Esophagus (tissue), 2 donors: ENCODE data around the gene PARP8. TPM values are rescaled to one million over a fixed set of nuclear protein-coding genes. Genes with fewer than 3 reads are reported as not detected.
"Not testable (repeated sequence)": the region's sequence is repeated elsewhere in the genome, so short reads cannot be mapped to it uniquely, and the experiment has no call there.

Source experiments
- H3K27ac ChIP-seq, 2 donors: one replicate each; pipeline ENCODE4 v1.5.1; 2013; ENCODE audit warnings: low read depth in 2 of 2, mild to moderate bottlenecking in 2 of 2, inconsistent platforms in 1 of 2, low read length in 1 of 2, moderate library complexity in 1 of 2
- H3K27me3 ChIP-seq, 2 donors: one replicate each; pipeline ENCODE4 v1.6.1; 2013; ENCODE audit warnings: low read length in 2 of 2, control low read depth in 1 of 2, mild to moderate bottlenecking in 1 of 2; ENCODE audit not compliant: insufficient read depth in 2 of 2, control insufficient read depth in 1 of 2
- H3K36me3 ChIP-seq, 2 donors: one replicate each; pipeline ENCODE4 v1.6.1; 2013; ENCODE audit warnings: low read length in 1 of 2; ENCODE audit not compliant: control insufficient read depth in 2 of 2, insufficient read depth in 2 of 2
- H3K4me1 ChIP-seq, 2 donors: one replicate each; pipeline ENCODE4 v1.6.1; 2013; ENCODE audit warnings: low read length in 1 of 2; ENCODE audit not compliant: control insufficient read depth in 2 of 2, insufficient read depth in 2 of 2
- H3K4me3 ChIP-seq, 2 donors: one replicate each; pipeline ENCODE4 v1.5.1; 2013; ENCODE audit warnings: low read length in 2 of 2, mild to moderate bottlenecking in 2 of 2, low read depth in 1 of 2, moderate library complexity in 1 of 2
- H3K9me3 ChIP-seq, 2 donors: one replicate each; pipeline ENCODE4 v1.6.1; 2013; ENCODE audit warnings: mild to moderate bottlenecking in 2 of 2, low read depth in 1 of 2, low read length in 1 of 2, moderate library complexity in 1 of 2; ENCODE audit not compliant: control insufficient read depth in 2 of 2, insufficient read depth in 1 of 2
- WGBS, 2 donors: extraction: QIAGEN DNeasy Blood & Tissue Kit; methylation state at CpG; one replicate each; pipeline ENCODE4 v1.1.7; 2013; 5-methylcytosine and 5-hydroxymethylcytosine counted together
- polyA plus RNA-seq, 2 donors: library from polyadenylated mRNA; stranded (reverse); fragments of 200-250 nt; gene quantifications; one replicate each; pipeline ENCODE4 v1.2.3, GENCODE V29; 2013
- donor health status: healthy with polysubstance abuse.
- donor health status: Bipolar disorder and iron deficiency.

PARP8 gene
- polyA plus RNA-seq, 2 donors, result 4.5 to 5.6 TPM

DNA sequence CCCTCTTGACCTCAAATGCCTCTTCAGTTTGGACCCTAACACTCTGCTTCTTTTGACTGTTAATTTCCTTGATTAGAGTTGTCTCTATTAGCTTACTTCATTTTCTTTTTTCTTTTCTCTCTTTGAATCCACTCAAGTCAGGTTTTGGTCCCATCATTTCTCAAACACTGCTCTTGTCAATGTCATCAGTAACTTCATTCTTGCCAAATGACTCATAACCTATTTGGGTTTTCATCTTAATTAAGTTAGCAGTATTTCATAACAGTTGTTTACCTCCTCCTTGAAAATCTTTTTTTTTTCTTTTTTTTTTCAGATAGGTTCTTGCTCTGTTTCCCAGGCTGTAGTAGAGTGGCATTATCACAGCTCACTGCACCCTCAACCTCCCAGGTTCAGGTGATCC, 119.6 kb downstream of the PARP8 start:
- Histone ChIP-seq H3K9me3 (no peaks in the 10 kb centered on the region), H3K4me3 (no peak overlapping the region), H3K27ac (no peak overlapping the region), H3K4me1 (no peaks in the 10 kb centered on the region), H3K27me3 (no peaks in the 10 kb centered on the region), H3K36me3 (peaks cover 0 to 4% of the 10 kb centered on the region in 2 donors)

- Histone ChIP-seq H3K9me3 (no peaks in the 10 kb centered on the region), H3K4me3 (no peak overlapping the region), H3K36me3 (peaks cover 0 to 4% of the 10 kb centered on the region in 2 donors), H3K27ac (no peak overlapping the region), H3K27me3 (no peaks in the 10 kb centered on the region), H3K4me1 (no peaks in the 10 kb centered on the region)
- 97% methylated on average over 5 of the region's 5 CpGs for WGBS, 2 donors
These were observed 125.4 kb downstream of the PARP8 start for GRCh38 chr5:50791813-50792212.

DNA sequence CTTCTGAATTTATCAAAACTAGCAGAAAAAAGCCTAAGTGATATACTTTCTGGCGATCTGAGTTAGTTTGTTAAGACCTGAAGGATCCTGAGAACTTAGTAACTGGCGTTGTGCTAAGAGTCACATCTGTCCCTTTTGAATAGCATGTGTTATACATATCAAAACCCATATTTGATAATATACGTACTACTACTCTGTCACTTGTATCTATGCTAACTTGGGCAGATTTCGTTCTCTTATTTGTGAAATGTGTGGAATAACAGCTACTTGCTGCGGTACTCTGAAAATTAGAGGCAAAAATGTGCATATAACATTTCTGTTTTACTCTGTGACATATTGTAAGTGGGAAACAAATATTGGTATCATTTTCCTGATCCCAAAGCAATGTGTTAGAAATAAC, 126.4 kb downstream of the PARP8 start:
- no peak overlapping the region for H3K4me3 ChIP-seq
- 95 to 96% methylated on average over 5 of the region's 5 CpGs for WGBS, 2 donors

DNA sequence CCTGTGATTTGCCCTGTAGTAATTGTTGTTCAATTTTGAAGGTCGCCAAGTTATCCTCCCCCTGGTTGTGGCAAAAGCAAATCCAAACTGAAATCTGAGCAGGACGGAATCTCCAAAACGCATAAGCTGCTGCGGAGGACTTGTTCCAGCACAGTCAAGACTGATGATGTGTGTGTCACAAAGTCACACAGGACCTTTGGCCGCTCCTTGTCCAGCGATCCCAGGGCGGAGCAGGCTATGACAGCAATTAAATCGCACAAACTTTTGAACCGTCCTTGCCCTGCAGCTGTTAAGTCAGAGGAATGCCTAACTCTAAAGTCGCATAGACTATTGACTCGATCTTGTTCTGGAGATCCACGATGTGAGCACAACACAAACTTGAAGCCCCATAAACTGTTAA, 128.4 kb downstream of the PARP8 start:
- H3K36me3 ChIP-seq, result peaks cover 0 to 4% of the 10 kb centered on the region in 2 donors
- no peaks in the 10 kb centered on the region for H3K27me3 ChIP-seq
- H3K9me3 ChIP-seq, result no peaks in the 10 kb centered on the region
- WGBS, 2 donors, result 92 to 93% methylated on average over 12 of the region's 12 CpGs
- no peak overlapping the region for H3K27ac ChIP-seq
- H3K4me1 ChIP-seq, result no peaks in the 10 kb centered on the region
- no peak overlapping the region for H3K4me3 ChIP-seq

More for the DNA sequence above, 126.4 kb downstream of the PARP8 start:
- H3K36me3 ChIP-seq, result peaks cover 0 to 4% of the 10 kb centered on the region in 2 donors
- no peak overlapping the region for H3K27ac ChIP-seq
- H3K27me3 ChIP-seq, result no peaks in the 10 kb centered on the region
- H3K4me1 ChIP-seq, result no peaks in the 10 kb centered on the region
- H3K9me3 ChIP-seq, result no peaks in the 10 kb centered on the region

DNA sequence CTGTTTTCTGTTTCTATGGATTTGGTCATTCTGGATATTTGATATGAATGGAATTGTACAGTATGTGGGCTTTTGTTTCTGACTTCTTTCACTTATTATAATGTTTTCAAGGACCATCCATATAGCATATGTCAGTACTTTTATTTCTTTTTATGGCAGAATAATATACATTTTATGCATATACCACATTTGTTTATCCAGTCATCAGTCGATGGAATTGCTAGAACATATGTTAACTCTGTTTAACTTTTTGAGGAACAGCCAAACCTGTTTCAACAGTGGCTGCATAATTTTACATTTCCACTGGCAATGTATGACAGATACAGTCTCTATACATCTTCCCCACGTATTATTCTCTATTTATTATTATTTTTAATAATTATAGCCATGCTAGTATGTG, 131.6 kb downstream of the PARP8 start:
- Histone ChIP-seq H3K4me3 (no peak overlapping the region), H3K27ac (no peak overlapping the region), H3K27me3 (no peaks in the 10 kb centered on the region), H3K36me3 (peaks cover 0 to 4% of the 10 kb centered on the region in 2 donors), H3K4me1 (no peaks in the 10 kb centered on the region), H3K9me3 (no peaks in the 10 kb centered on the region)
- WGBS, 2 donors, result 78 to 79% methylated on average over 2 of the region's 2 CpGs

- WGBS, 2 donors, result 93 to 94% methylated on average over 2 of the region's 2 CpGs
- peaks cover 0 to 4% of the 10 kb centered on the region in 2 donors for H3K36me3 ChIP-seq
These were observed 133.2 kb downstream of the PARP8 start for GRCh38 chr5:50799596-50799995.

GRCh38 chr5:50800410-50800809, 134.0 kb downstream of the PARP8 start:
- Histone ChIP-seq H3K36me3 (no peaks in the 10 kb centered on the region), H3K9me3 (no peaks in the 10 kb centered on the region), H3K4me1 (no peaks in the 10 kb centered on the region), H3K4me3 (no peak overlapping the region), H3K27me3 (no peaks in the 10 kb centered on the region), H3K27ac (no peak overlapping the region)

More at GRCh38 chr5:50799596-50799995, 133.2 kb downstream of the PARP8 start:
- H3K9me3 ChIP-seq, result no peaks in the 10 kb centered on the region
- no peak overlapping the region for H3K4me3 ChIP-seq
- H3K27me3 ChIP-seq, result no peaks in the 10 kb centered on the region
- no peak overlapping the region for H3K27ac ChIP-seq
- no peaks in the 10 kb centered on the region for H3K4me1 ChIP-seq

DNA sequence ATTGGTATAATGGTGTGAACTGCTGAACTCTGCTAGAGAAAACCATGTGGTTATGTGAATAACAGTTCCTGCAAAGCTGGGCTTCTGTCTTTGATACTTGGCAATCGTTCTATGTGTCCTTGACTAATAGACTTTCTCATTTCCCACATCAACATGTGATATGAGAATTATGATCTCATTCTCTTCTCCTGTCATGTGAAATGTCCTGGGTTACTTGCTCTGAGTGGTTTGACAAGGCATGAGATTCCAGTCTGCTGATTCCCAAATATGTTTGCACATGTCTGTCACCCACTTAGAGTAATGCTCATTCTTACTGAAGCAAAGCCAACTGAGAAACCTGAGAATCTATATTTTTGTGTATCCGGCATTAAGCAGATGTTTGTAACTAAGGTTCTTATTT, 141.2 kb downstream of the PARP8 start:
- H3K27me3 ChIP-seq, result no peaks in the 10 kb centered on the region
- H3K27ac ChIP-seq, result no peak overlapping the region
- 65 to 66% methylated on average over 2 of the region's 2 CpGs for WGBS, 2 donors
- no peaks in the 10 kb centered on the region for H3K4me1 ChIP-seq
- no peaks in the 10 kb centered on the region for H3K9me3 ChIP-seq
- no peak overlapping the region for H3K4me3 ChIP-seq
- H3K36me3 ChIP-seq, result no peaks in the 10 kb centered on the region

DNA sequence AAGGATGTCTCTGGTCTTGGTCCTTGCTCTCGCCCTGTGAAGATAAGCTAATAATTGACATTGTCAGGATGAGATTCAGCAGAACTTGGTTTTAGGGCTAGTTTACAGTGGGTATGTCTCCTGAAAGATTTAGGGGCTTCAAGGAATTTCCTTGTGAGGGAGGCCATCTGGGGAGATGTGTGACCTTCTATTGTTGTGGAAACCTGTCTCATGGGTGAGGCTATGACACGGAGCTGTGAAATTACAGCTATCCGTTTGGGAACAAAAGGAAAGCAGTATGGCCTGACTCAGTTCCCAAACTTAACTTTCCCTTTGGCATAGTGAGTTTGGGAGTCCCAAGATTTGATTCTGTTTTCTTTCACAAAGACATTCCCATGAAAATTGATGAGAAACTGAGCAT, 142.0 kb downstream of the PARP8 start:
- H3K4me3 ChIP-seq, result no peak overlapping the region
- H3K36me3 ChIP-seq, result no peaks in the 10 kb centered on the region
- H3K27ac ChIP-seq, result no peak overlapping the region
- no peaks in the 10 kb centered on the region for H3K9me3 ChIP-seq
- WGBS, 2 donors, result 90 to 94% methylated on average over 3 of the region's 3 CpGs
- no peaks in the 10 kb centered on the region for H3K4me1 ChIP-seq
- no peaks in the 10 kb centered on the region for H3K27me3 ChIP-seq

- H3K27me3 ChIP-seq, H3K4me1 ChIP-seq, H3K36me3 ChIP-seq, H3K4me3 ChIP-seq, H3K27ac ChIP-seq, H3K9me3 ChIP-seq: not testable (repeated sequence)
- WGBS, 2 donors, result 83 to 85% methylated on average over 6 of the region's 6 CpGs
These were observed 145.3 kb downstream of the PARP8 start for GRCh38 chr5:50811746-50812145.
